HEK293 (cell line): ENCODE results near the gene HIPK2.

ENCODE experiments used
- CTCF ChIA-PET: fragments of 350-600 bp; formaldehyde crosslinking; extraction: SDS; loops from one replicate; lab custom pipeline; 2021; ENCODE audit warnings: antibody characterized with exemption; lab: Yijun Ruan, JAX
- POLR2A ChIA-PET: fragments of 300-600 bp; formaldehyde crosslinking; extraction: SDS; loops from one replicate; lab custom pipeline; 2020; ENCODE audit warnings: antibody characterized with exemption, inconsistent platforms; lab: Yijun Ruan, JAX
- H3K27ac ChIP-seq: fragments of 200-500 bp; sonication (Bioruptor generic); 2 replicates; pipeline ENCODE4 v1.5.1; 2014; ENCODE audit warnings: low read depth, low read length, control low read depth, inconsistent platforms; ENCODE audit errors: extremely low read depth
- H3K36me3 ChIP-seq, 2 experiments: fragments of 200-500 bp in 1 of 2; sonication (Bioruptor generic) in 1 of 2; 1 replicate in 1 of 2; 2 replicates in 1 of 2; pipeline ENCODE4 v1.5.1; 2014 to 2017; ENCODE audit warnings: inconsistent platforms in 2 of 2, low read length in 2 of 2; ENCODE audit not compliant: control insufficient read depth in 2 of 2, insufficient read depth in 1 of 2
- H3K4me1 ChIP-seq: fragments of 200-500 bp; sonication (Bioruptor generic); 2 replicates; pipeline ENCODE4 v1.5.1; 2014; ENCODE audit warnings: mild to moderate bottlenecking, low read length, inconsistent platforms; ENCODE audit not compliant: control insufficient read depth, insufficient read depth
- H3K4me3 ChIP-seq: 2 replicates; pipeline ENCODE4 v1.5.1; 2011; ENCODE audit warnings: low read depth, mild to moderate bottlenecking, control low read depth, low read length, moderate library complexity
- H3K9me3 ChIP-seq: fragments of 200-500 bp; sonication (Bioruptor generic); 2 replicates; pipeline ENCODE4 v1.5.1; 2014; ENCODE audit warnings: low read depth, low read length, inconsistent platforms; ENCODE audit not compliant: control insufficient read depth, insufficient read depth
- HOXD13 ChIP-seq: sonication (generic); formaldehyde crosslinking; IDR thresholded peaks from 2 replicates; pipeline ENCODE4 v1.8.0; 2022; ENCODE audit warnings: missing genetic modification reagents, borderline replicate concordance
- KLF10 ChIP-seq: fragments of 450-650 bp; IDR thresholded peaks from 2 replicates; pipeline ENCODE4 v1.5.1; 2018; ENCODE audit warnings: missing biosample characterization, mild to moderate bottlenecking, missing genetic modification characterization
- REPIN1 ChIP-seq: fragments of 450-650 bp; formaldehyde crosslinking; IDR thresholded peaks from 2 replicates; pipeline ENCODE4 v1.5.1; 2017; ENCODE audit warnings: missing biosample characterization, missing genetic modification characterization, low read depth
- SP7 ChIP-seq: fragments of 450-650 bp; formaldehyde crosslinking; IDR thresholded peaks from 2 replicates; pipeline ENCODE4 v1.5.1; 2016; ENCODE audit warnings: missing biosample characterization, missing genetic modification characterization
- YY2 ChIP-seq: fragments of 450-650 bp; formaldehyde crosslinking; IDR thresholded peaks from 2 replicates; pipeline ENCODE4 v1.5.1; 2016; ENCODE audit warnings: missing biosample characterization, missing genetic modification characterization
- ZBTB1 ChIP-seq: fragments of 450-650 bp; formaldehyde crosslinking; IDR thresholded peaks from 2 replicates; pipeline ENCODE4 v1.5.1; 2016; ENCODE audit warnings: missing biosample characterization, missing genetic modification characterization
- ZNF132 ChIP-seq: fragments of 450-650 bp; formaldehyde crosslinking; IDR thresholded peaks from 2 replicates; pipeline ENCODE4 v1.5.1; 2017; ENCODE audit warnings: missing biosample characterization, missing genetic modification characterization, borderline replicate concordance
- ZNF501 ChIP-seq: fragments of 450-650 bp; formaldehyde crosslinking; IDR thresholded peaks from 2 replicates; pipeline ENCODE4 v1.5.1; 2016; ENCODE audit warnings: missing biosample characterization, missing genetic modification characterization
- ZNF529 ChIP-seq: fragments of 450-650 bp; formaldehyde crosslinking; IDR thresholded peaks from 2 replicates; pipeline ENCODE4 v1.5.1; 2017; ENCODE audit warnings: missing genetic modification characterization, missing biosample characterization; ENCODE audit not compliant: insufficient replicate concordance
- ZNF596 ChIP-seq: fragments of 450-650 bp; IDR thresholded peaks from 2 replicates; pipeline ENCODE4 v1.5.0; 2018; ENCODE audit warnings: missing biosample characterization, mild to moderate bottlenecking, missing genetic modification characterization, moderate library complexity
- ZNF621 ChIP-seq: fragments of 450-650 bp; formaldehyde crosslinking; IDR thresholded peaks from 2 replicates; pipeline ENCODE4 v1.5.1; 2017; ENCODE audit warnings: missing biosample characterization, missing genetic modification characterization
- ZNF777 ChIP-seq: fragments of 450-650 bp; formaldehyde crosslinking; IDR thresholded peaks from 2 replicates; pipeline ENCODE4 v1.5.1; 2017; ENCODE audit warnings: missing biosample characterization, missing genetic modification characterization, borderline replicate concordance
- ZNF830 ChIP-seq: fragments of 450-650 bp; IDR thresholded peaks from 2 replicates; pipeline ENCODE4 v1.5.0; 2018; ENCODE audit warnings: missing biosample characterization, missing genetic modification characterization, low read depth, mild to moderate bottlenecking, moderate library complexity
- TF ChIP-seq, protein P1 (sequence below): fragments of 450-650 bp; formaldehyde crosslinking; IDR thresholded peaks from 2 replicates; pipeline ENCODE4 v1.5.1; 2016; ENCODE audit warnings: missing biosample characterization, missing genetic modification characterization
- TF ChIP-seq, protein P2 (sequence below): fragments of 450-650 bp; formaldehyde crosslinking; IDR thresholded peaks from 2 replicates; pipeline ENCODE4 v1.5.1; 2016; ENCODE audit warnings: missing biosample characterization, missing genetic modification characterization
- TF ChIP-seq, protein P3 (sequence below): fragments of 450-650 bp; formaldehyde crosslinking; IDR thresholded peaks from 2 replicates; pipeline ENCODE4 v1.5.1; 2016; ENCODE audit warnings: missing biosample characterization, missing genetic modification characterization
- TF ChIP-seq, protein P4 (sequence below): fragments of 450-650 bp; formaldehyde crosslinking; IDR thresholded peaks from 2 replicates; pipeline ENCODE4 v1.5.1; 2016; ENCODE audit warnings: missing biosample characterization, missing genetic modification characterization
- TF ChIP-seq, protein P5 (sequence below): fragments of 450-650 bp; formaldehyde crosslinking; IDR thresholded peaks from 2 replicates; pipeline ENCODE4 v1.5.1; 2016; ENCODE audit warnings: missing biosample characterization, missing genetic modification characterization, borderline replicate concordance

HIPK2 gene

DNA sequence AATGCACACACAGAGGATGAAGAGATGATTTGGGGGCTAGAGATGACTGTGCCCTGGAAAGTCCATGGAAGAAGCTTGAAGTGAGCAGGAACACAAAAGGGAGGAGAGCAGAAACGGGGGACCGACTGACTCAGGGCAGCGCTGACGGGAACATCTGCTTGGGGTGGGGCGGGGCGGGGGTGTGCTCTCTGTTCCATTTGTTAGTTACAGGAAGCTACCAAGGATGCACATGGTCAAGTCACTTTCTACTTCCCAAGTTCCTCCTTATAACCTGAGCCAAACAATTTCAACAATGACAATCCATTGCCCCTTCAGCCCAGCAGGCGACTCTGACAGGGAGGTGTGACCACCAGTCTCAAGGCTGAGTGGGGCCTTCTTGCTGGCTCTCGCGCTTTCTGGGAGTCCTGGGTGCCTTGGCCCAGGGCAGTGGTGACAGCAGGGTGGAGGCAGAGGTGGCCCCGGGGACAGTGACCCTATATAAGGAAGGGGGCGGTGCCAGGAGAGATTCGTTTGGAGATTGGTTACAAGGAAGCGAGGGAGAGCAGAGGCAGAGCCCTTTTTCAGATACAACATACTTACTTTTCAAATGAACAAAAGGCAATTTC is 214.7 kb downstream of the HIPK2 start (continued):
- TF ChIP-seq, protein P1, sequence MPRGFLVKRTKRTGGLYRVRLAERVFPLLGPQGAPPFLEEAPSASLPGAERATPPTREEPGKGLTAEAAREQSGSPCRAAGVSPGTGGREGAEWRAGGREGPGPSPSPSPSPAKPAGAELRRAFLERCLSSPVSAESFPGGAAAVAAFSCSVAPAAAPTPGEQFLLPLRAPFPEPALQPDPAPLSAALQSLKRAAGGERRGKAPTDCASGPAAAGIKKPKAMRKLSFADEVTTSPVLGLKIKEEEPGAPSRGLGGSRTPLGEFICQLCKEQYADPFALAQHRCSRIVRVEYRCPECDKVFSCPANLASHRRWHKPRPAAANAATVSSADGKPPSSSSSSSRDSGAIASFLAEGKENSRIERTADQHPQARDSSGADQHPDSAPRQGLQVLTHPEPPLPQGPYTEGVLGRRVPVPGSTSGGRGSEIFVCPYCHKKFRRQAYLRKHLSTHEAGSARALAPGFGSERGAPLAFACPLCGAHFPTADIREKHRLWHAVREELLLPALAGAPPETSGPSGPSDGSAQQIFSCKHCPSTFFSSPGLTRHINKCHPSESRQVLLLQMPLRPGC (tag by site-specific recombination): no peak
- TF ChIP-seq REPIN1 (no peak), ZNF529 (tag by site-specific recombination) (no peak)
- TF ChIP-seq, protein P2, sequence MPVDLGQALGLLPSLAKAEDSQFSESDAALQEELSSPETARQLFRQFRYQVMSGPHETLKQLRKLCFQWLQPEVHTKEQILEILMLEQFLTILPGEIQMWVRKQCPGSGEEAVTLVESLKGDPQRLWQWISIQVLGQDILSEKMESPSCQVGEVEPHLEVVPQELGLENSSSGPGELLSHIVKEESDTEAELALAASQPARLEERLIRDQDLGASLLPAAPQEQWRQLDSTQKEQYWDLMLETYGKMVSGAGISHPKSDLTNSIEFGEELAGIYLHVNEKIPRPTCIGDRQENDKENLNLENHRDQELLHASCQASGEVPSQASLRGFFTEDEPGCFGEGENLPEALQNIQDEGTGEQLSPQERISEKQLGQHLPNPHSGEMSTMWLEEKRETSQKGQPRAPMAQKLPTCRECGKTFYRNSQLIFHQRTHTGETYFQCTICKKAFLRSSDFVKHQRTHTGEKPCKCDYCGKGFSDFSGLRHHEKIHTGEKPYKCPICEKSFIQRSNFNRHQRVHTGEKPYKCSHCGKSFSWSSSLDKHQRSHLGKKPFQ (tag by site-specific recombination): no peak

DNA sequence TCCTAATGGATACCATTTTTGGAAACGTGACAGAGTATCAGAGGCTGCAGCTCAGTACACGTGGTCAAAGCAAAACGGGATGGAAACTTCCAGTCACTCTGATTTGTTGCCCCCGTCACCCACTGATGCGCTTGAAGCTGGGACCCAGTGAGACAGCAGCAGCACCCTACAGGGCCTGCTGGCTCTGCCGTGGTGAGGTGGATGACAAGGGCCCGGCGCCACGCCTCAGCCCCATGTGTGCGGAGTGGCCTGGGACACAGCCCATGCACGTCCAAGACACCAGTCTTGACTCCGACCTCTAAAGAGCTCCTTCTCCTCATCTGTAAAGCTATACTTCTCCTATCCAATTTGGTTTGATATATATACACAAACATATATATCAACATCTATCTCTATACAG is 215.3 kb downstream of the HIPK2 start:
- Histone ChIP-seq H3K4me1 (no peaks in the 10 kb centered on the region), H3K36me3 (no peaks in the 10 kb centered on the region), H3K9me3 (no peaks in the 10 kb centered on the region), H3K27ac (no peak overlapping the region), H3K4me3 (no peak overlapping the region)
- TF ChIP-seq, protein P3, sequence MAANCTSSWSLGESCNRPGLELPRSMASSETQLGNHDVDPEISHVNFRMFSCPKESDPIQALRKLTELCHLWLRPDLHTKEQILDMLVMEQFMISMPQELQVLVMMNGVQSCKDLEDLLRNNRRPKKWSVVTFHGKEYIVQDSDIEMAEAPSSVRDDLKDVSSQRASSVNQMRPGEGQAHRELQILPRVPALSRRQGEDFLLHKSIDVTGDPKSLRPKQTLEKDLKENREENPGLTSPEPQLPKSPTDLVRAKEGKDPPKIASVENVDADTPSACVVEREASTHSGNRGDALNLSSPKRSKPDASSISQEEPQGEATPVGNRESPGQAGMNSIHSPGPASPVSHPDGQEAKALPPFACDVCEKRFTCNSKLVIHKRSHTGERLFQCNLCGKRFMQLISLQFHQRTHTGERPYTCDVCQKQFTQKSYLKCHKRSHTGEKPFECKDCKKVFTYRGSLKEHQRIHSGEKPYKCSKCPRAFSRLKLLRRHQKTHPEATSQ (tag by site-specific recombination): no peak
- TF ChIP-seq ZBTB1: no peak
- TF ChIP-seq ZNF501 (tag by site-specific recombination): no peak
- no peak for TF ChIP-seq ZNF596 (tag by site-specific recombination)
- no peak for TF ChIP-seq YY2 (tag by site-specific recombination)
- TF ChIP-seq SP7 (tag by site-specific recombination): no peak
- no peak for TF ChIP-seq REPIN1
- TF ChIP-seq, protein P4, sequence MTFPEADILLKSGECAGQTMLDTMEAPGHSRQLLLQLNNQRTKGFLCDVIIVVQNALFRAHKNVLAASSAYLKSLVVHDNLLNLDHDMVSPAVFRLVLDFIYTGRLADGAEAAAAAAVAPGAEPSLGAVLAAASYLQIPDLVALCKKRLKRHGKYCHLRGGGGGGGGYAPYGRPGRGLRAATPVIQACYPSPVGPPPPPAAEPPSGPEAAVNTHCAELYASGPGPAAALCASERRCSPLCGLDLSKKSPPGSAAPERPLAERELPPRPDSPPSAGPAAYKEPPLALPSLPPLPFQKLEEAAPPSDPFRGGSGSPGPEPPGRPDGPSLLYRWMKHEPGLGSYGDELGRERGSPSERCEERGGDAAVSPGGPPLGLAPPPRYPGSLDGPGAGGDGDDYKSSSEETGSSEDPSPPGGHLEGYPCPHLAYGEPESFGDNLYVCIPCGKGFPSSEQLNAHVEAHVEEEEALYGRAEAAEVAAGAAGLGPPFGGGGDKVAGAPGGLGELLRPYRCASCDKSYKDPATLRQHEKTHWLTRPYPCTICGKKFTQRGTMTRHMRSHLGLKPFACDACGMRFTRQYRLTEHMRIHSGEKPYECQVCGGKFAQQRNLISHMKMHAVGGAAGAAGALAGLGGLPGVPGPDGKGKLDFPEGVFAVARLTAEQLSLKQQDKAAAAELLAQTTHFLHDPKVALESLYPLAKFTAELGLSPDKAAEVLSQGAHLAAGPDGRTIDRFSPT (tag by site-specific recombination): no peak
- TF ChIP-seq, protein P5, sequence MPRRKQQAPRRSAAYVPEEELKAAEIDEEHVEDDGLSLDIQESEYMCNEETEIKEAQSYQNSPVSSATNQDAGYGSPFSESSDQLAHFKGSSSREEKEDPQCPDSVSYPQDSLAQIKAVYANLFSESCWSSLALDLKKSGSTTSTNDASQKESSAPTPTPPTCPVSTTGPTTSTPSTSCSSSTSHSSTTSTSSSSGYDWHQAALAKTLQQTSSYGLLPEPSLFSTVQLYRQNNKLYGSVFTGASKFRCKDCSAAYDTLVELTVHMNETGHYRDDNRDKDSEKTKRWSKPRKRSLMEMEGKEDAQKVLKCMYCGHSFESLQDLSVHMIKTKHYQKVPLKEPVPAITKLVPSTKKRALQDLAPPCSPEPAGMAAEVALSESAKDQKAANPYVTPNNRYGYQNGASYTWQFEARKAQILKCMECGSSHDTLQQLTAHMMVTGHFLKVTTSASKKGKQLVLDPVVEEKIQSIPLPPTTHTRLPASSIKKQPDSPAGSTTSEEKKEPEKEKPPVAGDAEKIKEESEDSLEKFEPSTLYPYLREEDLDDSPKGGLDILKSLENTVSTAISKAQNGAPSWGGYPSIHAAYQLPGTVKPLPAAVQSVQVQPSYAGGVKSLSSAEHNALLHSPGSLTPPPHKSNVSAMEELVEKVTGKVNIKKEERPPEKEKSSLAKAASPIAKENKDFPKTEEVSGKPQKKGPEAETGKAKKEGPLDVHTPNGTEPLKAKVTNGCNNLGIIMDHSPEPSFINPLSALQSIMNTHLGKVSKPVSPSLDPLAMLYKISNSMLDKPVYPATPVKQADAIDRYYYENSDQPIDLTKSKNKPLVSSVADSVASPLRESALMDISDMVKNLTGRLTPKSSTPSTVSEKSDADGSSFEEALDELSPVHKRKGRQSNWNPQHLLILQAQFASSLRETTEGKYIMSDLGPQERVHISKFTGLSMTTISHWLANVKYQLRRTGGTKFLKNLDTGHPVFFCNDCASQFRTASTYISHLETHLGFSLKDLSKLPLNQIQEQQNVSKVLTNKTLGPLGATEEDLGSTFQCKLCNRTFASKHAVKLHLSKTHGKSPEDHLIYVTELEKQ (tag by site-specific recombination): no peak
- TF ChIP-seq ZNF777 (tag by site-specific recombination): no peak
- TF ChIP-seq ZNF132 (tag by site-specific recombination): no peak
- no peak for TF ChIP-seq ZNF621 (tag by site-specific recombination)
- TF ChIP-seq HOXD13 (CRISPR knock-in tag): no peak
- TF ChIP-seq KLF10: no peak
- no peak for TF ChIP-seq ZNF830
- POLR2A ChIA-PET: no interaction called here
- CTCF ChIA-PET: interaction anchor here (0.6 to 1.2 kb wide), 2 partner anchors 37 to 97 kb away, joined by 3 to 4 read pairs; no protein-coding TSS in a partner anchor
